ENCODE measurements around the gene CHCHD5. TPM values are rescaled to one million over a fixed set of nuclear protein-coding genes. Genes with fewer than 3 reads are reported as not detected.
"Not testable (repeated sequence)": the region's sequence is repeated elsewhere in the genome, so short reads cannot be mapped to it uniquely, and the experiment has no call there.

The CHCHD5 gene
- 28.1 and 29.8 TPM in 2 replicates for total RNA-seq

GRCh38 chr2:112584134-112584890, at the start of gene CHCHD5:
TSS of gene CHCHD5 (plus strand) at chr2:112584609. CDS start at chr2:112584648, 39 bp downstream.
- intact Hi-C loops (cut with micrococcal nuclease), result loop anchor here (1.0 to 5.0 kb wide), 16 partner anchors 16 to 700 kb away; partner anchors contain the start of genes ANAPC1, CKAP2L, MERTK and POLR1B

- intact Hi-C loops (cut with micrococcal nuclease), result no loop called here
Observed at GRCh38 chr2:112534826-112535225, 49.6 kb upstream of the CHCHD5 start.

DNA sequence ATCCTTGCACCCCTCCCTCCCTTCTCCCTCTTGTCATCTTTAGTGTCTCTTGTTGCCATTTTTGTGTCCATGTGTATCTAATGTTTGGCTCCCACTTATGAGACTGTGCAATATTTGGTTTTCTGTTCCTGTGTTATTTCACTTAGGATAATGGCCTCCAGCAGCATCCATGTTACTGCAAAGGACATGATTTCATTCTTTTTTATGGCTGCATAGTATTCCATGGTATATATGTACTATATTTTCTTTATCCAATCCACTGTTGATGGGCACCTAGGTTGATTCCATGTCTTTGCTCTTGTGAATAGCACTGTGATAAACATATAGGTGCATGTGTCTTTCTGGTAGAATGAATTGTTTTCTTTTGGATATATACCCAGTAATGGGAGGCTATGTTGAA, 47.7 kb upstream of the CHCHD5 start:
- intact Hi-C loops (cut with micrococcal nuclease), result not testable (repeated sequence)

DNA sequence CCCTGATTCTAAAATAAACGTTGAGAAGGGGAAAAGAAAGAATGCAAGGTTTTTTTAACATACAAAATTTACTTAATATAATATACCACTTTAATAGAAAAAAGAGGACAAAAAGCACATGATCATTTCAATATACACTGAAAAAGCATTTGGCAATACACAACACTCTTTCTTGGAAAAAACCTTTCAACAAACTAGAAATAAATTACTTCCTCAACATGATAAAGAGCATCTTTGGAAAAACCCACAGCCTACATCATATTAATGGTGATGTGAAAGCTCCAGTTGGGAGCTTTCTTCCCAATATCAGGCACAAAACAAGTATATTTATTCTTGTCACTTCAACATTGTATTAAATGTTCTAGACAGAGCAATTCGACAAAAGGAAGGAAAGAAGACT, 45.1 kb upstream of the CHCHD5 start:
- intact Hi-C loops (cut with micrococcal nuclease), result no loop called here

DNA sequence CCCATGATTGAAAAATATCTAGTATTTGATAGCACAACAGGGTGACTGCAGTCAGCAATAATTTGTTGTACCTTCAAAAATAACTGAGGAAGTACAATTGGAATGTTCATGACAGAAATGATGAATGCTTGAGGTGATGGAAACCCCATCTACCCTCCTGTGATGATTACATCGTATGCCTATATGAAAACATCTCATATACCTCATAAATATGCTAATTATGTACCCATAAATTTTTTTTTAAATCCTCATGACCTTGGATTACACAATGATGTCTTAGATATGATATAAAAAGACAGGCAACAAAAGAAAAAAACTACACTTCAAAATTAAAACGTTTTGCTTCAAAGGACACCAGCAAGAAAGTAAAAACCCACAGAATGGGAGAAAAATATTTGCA, 43.5 kb upstream of the CHCHD5 start:
- intact Hi-C loops (cut with micrococcal nuclease), result loop anchor here (2.0 to 10.0 kb wide), 5 partner anchors 91 to 1864 kb away; partner anchors contain the start of gene BUB1

GRCh38 chr2:112541315-112542122, 42.9 kb upstream of the CHCHD5 start:
- intact Hi-C loops (cut with micrococcal nuclease), result loop anchor here (1.0 to 10.0 kb wide), 13 partner anchors 43 to 1864 kb away; partner anchors contain the start of genes ANAPC1, BUB1, CHCHD5 and SLC20A1

GRCh38 chr2:112542123-112542983, 42.1 kb upstream of the CHCHD5 start, which contains the start of gene POLR1B:
TSS of gene POLR1B (plus strand) at chr2:112542465. CDS start at chr2:112542495, 30 bp downstream.
- intact Hi-C loops (cut with micrococcal nuclease), result loop anchor here (1.0 to 10.0 kb wide), 11 partner anchors 42 to 1865 kb away; partner anchors contain the start of genes ANAPC1, BUB1, CHCHD5 and SLC20A1

- intact Hi-C loops (cut with micrococcal nuclease), result loop anchor here (1.0 to 10.0 kb wide), 11 partner anchors 41 to 1866 kb away; partner anchors contain the start of genes ANAPC1, BUB1, CHCHD5 and SLC20A1
Observed at GRCh38 chr2:112542984-112543661, 41.3 kb upstream of the CHCHD5 start.

- intact Hi-C loops (cut with micrococcal nuclease), result loop anchor here (10.0 kb wide), 1 partner anchor 1337 kb away; no protein-coding TSS in a partner anchor
Observed at GRCh38 chr2:112547333-112547732, 37.1 kb upstream of the CHCHD5 start.

DNA sequence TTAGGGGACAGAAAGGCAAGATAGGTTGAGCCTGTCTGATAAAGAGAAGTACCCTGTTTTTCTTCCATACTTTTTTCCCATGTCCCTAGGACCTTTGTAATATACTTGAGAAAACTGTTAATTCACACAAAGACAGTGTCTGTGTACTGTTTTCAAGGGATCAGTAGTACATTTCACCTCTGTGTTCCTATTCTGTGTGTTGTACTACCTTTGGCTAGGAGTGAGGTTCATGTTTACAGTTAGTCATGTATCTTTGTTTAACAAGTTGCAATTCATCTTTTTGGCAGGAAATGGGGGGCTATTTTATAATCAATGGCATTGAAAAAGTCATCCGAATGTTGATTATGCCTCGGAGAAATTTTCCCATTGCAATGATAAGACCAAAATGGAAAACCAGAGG, 35.4 kb upstream of the CHCHD5 start:
- intact Hi-C loops (cut with micrococcal nuclease), result loop anchor here (10.0 kb wide), 1 partner anchor 1336 kb away; no protein-coding TSS in a partner anchor

- intact Hi-C loops (cut with micrococcal nuclease), result no loop called here
Observed at GRCh38 chr2:112566104-112566503, 18.3 kb upstream of the CHCHD5 start.

DNA sequence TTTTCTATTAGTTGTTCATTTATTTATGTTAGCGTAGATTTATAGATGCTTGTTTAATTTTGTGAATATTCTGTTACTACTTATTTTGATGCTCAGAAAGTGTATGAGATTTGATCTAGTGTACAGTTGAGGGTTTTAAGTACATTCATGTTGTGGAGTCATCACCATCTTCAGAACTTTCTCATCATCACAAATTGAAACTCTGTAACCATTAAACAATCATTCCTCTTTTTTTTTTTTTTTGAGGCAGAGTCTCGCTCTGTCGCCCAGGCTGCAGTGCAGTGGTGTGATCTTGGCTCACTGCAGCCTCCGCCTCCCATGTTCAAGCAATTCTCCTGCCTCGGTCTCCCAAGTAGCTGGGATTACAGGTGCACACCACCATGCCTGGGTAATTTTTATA, 17.9 kb upstream of the CHCHD5 start:
- intact Hi-C loops (cut with micrococcal nuclease), result not testable (repeated sequence)

DNA sequence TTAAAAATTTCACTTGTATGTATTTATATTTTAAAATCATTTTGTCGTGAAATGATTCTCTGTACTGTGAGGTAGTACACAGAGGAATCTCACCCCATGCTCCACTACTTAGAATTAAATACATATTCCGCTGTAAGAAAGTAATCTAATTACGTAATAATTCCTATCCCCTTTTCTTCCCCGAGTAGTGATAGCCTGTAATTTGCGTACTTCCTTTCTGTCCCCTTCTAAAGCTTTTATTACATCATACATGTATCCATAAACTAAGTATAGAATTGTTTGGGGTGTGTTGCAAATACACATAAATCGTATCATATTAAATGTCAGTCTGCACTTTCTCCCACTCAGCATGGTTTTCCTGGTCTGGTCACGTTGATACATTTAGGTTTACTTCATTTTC, 12.4 kb upstream of the CHCHD5 start:
- intact Hi-C loops (cut with micrococcal nuclease), result no loop called here

DNA sequence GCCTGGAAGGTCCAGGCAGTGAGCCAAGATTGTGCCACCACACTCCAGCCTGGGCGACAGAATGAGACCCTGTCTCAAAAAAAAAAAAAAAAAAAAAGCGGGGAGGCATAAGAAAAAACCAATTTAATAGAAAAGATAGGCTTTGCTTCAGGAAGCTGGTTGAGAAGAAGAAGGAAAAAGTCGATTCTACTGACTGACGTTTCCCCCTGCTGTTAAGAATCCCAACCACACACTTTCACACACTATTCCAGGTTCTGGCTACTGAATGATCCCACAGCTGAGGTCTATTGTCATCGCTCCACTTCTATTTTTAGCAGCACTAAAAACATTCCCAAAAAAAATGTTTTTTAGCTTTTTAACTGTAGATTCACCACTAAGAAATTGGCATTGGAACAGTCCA, 6.7 kb upstream of the CHCHD5 start:
- intact Hi-C loops (cut with micrococcal nuclease), result no loop called here

GRCh38 chr2:112579241-112579640, 5.2 kb upstream of the CHCHD5 start:
- intact Hi-C loops (cut with micrococcal nuclease), result no loop called here

- intact Hi-C loops (cut with micrococcal nuclease), result loop anchor here (5.0 kb wide), 1 partner anchor 683 kb away; the partner anchor contains the start of gene MERTK
Observed at GRCh38 chr2:112580084-112580483, 4.3 kb upstream of the CHCHD5 start.

- intact Hi-C loops (cut with micrococcal nuclease), result loop anchor here (1.0 to 5.0 kb wide), 3 partner anchors 101 to 685 kb away; partner anchors contain the start of gene MERTK
Observed at GRCh38 chr2:112582314-112582746, 2.1 kb upstream of the CHCHD5 start.

DNA sequence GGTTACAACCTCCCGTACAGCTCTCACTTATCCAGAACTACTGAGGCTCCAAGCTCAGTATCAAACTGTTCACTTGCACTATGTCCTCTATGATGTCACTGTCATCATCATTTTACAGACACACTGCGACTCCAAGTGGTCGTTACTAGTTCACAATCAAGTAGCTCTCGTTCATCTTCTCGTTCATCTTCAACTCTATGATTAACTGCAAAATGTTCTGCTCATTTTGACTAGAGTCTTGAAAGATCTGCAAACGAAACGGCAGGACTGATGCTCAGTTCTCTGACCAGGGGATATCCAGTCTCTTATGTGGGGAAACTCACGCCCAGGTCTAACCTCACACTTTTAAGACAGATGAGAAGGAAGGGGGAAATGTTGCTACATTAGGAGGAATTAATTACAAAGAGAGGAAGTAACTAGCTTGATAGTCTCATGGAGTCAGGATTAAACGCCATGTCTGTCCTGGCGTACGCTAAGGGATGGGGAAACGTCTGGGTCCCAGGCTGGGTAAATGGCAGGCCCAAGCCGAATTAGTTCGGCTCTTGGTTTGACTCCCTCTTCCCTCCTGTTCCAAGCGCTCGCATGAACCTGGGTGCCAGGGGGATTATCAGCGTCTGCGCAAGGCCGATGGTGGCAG, 794 bp upstream of the CHCHD5 start:
- intact Hi-C loops (cut with micrococcal nuclease), result loop anchor here (1.0 to 5.0 kb wide), 16 partner anchors 17 to 699 kb away; partner anchors contain the start of genes ANAPC1, CKAP2L, MERTK and POLR1B

GRCh38 chr2:112584891-112585250, 462 bp downstream of the CHCHD5 start:
- intact Hi-C loops (cut with micrococcal nuclease), result loop anchor here (1.0 to 5.0 kb wide), 16 partner anchors 15 to 701 kb away; partner anchors contain the start of genes ANAPC1, CKAP2L, MERTK and POLR1B
